Measurements from ENCODE around the gene SMIM13.

SMIM13 gene

GRCh38 chr6:11130605-11131004, 37.0 kb downstream of the SMIM13 start:
- no peak for FAIRE-seq
- no peak for TF ChIP-seq POLR2A (IDR thresholded peaks at IDR 0.05; ENCODE audit: low read depth, low read length)
- no peak for TF ChIP-seq SPI1 (IDR thresholded peaks at IDR 0.05; ENCODE audit: low read depth, low read length)
- TF ChIP-seq POLR2AphosphoS5 (IDR thresholded peaks at IDR 0.05; ENCODE audit: low read depth, low read length) = no peak
- no peak for TF ChIP-seq POU2F2 (IDR thresholded peaks at IDR 0.05; ENCODE audit: low read depth, low read length)
- TF ChIP-seq TAF1 (IDR thresholded peaks at IDR 0.05; ENCODE audit: low read depth, low read length) = no peak
- TF ChIP-seq PAX5 (IDR thresholded peaks at IDR 0.05; ENCODE audit: insufficient read depth, low read length, severe bottlenecking) = no peak
- DNase-seq (ENCODE audit: insufficient read length, low spot score) = no peak

GRCh38 chr6:11132194-11132888, 38.7 kb downstream of the SMIM13 start:
- TF ChIP-seq POLR2A (IDR thresholded peaks at IDR 0.05; ENCODE audit: low read depth, low read length) = no peak
- no peak for TF ChIP-seq TAF1 (IDR thresholded peaks at IDR 0.05; ENCODE audit: low read depth, low read length)
- no peak for TF ChIP-seq POU2F2 (IDR thresholded peaks at IDR 0.05; ENCODE audit: low read depth, low read length)
- TF ChIP-seq SPI1 (IDR thresholded peaks at IDR 0.05; ENCODE audit: low read depth, low read length) = no peak
- TF ChIP-seq POLR2AphosphoS5 (IDR thresholded peaks at IDR 0.05; ENCODE audit: low read depth, low read length) = no peak
- no peak for TF ChIP-seq PAX5 (IDR thresholded peaks at IDR 0.05; ENCODE audit: insufficient read depth, low read length, severe bottlenecking)
- DNase-seq (ENCODE audit: insufficient read length, low spot score) (no peak), FAIRE-seq (no peak)

GRCh38 chr6:11133281-11133680, 39.6 kb downstream of the SMIM13 start:
- no peak for FAIRE-seq
- no peak for DNase-seq (ENCODE audit: insufficient read length, low spot score)
- TF ChIP-seq SPI1 (IDR thresholded peaks at IDR 0.05; ENCODE audit: low read depth, low read length) (no peak), POLR2AphosphoS5 (IDR thresholded peaks at IDR 0.05; ENCODE audit: low read depth, low read length) (no peak), POLR2A (IDR thresholded peaks at IDR 0.05; ENCODE audit: low read depth, low read length) (no peak), POU2F2 (IDR thresholded peaks at IDR 0.05; ENCODE audit: low read depth, low read length) (no peak), PAX5 (IDR thresholded peaks at IDR 0.05; ENCODE audit: insufficient read depth, low read length, severe bottlenecking) (no peak), TAF1 (IDR thresholded peaks at IDR 0.05; ENCODE audit: low read depth, low read length) (no peak)

DNA sequence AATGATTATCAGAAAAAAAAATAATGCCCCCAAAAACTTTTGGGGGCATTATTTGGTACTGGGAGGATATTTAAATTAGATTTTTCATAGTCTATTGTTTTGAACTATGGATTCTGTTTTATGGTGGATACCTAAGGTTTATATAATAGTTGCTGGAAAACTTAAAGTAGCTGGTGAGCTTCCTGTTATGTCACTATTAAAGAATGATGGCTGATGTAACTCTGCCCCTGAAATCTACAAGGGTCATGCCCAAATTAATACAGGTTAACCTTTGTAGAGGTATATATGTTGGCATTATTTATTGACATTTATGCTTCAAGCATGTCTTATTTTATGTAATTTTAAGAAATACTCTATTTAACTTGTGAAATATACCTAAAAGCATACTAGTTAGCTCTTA, 43.2 kb downstream of the SMIM13 start:
- FAIRE-seq = no peak
- TF ChIP-seq SPI1 (IDR thresholded peaks at IDR 0.05; ENCODE audit: low read depth, low read length) (no peak), TAF1 (IDR thresholded peaks at IDR 0.05; ENCODE audit: low read depth, low read length) (no peak), POU2F2 (IDR thresholded peaks at IDR 0.05; ENCODE audit: low read depth, low read length) (no peak), POLR2AphosphoS5 (IDR thresholded peaks at IDR 0.05; ENCODE audit: low read depth, low read length) (no peak), PAX5 (IDR thresholded peaks at IDR 0.05; ENCODE audit: insufficient read depth, low read length, severe bottlenecking) (no peak), POLR2A (IDR thresholded peaks at IDR 0.05; ENCODE audit: low read depth, low read length) (no peak)
- DNase-seq (ENCODE audit: insufficient read length, low spot score) = no peak

GRCh38 chr6:11139051-11139960, 45.7 kb downstream of the SMIM13 start:
- TF ChIP-seq PAX5 (IDR thresholded peaks at IDR 0.05; ENCODE audit: insufficient read depth, low read length, severe bottlenecking) (no peak), POU2F2 (IDR thresholded peaks at IDR 0.05; ENCODE audit: low read depth, low read length) (no peak), TAF1 (IDR thresholded peaks at IDR 0.05; ENCODE audit: low read depth, low read length) (no peak), SPI1 (IDR thresholded peaks at IDR 0.05; ENCODE audit: low read depth, low read length) (no peak; the same call in 1 of the 2 replicates), POLR2AphosphoS5 (IDR thresholded peaks at IDR 0.05; ENCODE audit: low read depth, low read length) (no peak)
- DNase-seq (ENCODE audit: insufficient read length, low spot score) = no peak
- peak; percentile 71 for FAIRE-seq

GRCh38 chr6:11140056-11140455, 46.4 kb downstream of the SMIM13 start:
- DNase-seq (ENCODE audit: insufficient read length, low spot score) = no peak
- no peak for FAIRE-seq
- TF ChIP-seq PAX5 (IDR thresholded peaks at IDR 0.05; ENCODE audit: insufficient read depth, low read length, severe bottlenecking) (no peak), POLR2A (IDR thresholded peaks at IDR 0.05; ENCODE audit: low read depth, low read length) (no peak), POLR2AphosphoS5 (IDR thresholded peaks at IDR 0.05; ENCODE audit: low read depth, low read length) (no peak), TAF1 (IDR thresholded peaks at IDR 0.05; ENCODE audit: low read depth, low read length) (no peak), SPI1 (IDR thresholded peaks at IDR 0.05; ENCODE audit: low read depth, low read length) (no peak), POU2F2 (IDR thresholded peaks at IDR 0.05; ENCODE audit: low read depth, low read length) (no peak)

DNA sequence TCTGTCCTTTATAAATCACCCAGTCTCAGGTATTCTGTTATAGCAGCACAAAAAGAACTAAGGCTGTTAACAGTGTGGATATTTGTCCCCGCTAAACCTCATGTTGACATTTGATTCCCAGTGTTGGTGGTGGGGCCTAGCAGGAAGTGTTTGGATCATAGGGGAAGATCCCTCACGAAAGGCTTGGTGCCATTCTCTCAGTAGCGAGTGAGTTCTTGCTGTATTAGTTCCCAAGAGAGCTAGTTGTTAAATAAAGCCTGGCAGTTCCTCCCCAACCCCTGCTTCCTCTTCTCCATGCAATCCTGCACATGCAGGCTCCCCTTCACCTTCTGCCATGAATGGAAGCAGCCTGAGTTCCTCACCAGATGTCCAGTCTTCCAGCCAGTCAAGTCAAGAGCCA, 47.7 kb downstream of the SMIM13 start:
- DNase-seq (ENCODE audit: insufficient read length, low spot score) (no peak), FAIRE-seq (no peak)
- TF ChIP-seq TAF1 (IDR thresholded peaks at IDR 0.05; ENCODE audit: low read depth, low read length) = no peak
- TF ChIP-seq POLR2A (IDR thresholded peaks at IDR 0.05; ENCODE audit: low read depth, low read length) = no peak
- no peak for TF ChIP-seq PAX5 (IDR thresholded peaks at IDR 0.05; ENCODE audit: insufficient read depth, low read length, severe bottlenecking)
- TF ChIP-seq POU2F2 (IDR thresholded peaks at IDR 0.05; ENCODE audit: low read depth, low read length) = no peak
- TF ChIP-seq SPI1 (IDR thresholded peaks at IDR 0.05; ENCODE audit: low read depth, low read length) = no peak
- TF ChIP-seq POLR2AphosphoS5 (IDR thresholded peaks at IDR 0.05; ENCODE audit: low read depth, low read length) = no peak

DNA sequence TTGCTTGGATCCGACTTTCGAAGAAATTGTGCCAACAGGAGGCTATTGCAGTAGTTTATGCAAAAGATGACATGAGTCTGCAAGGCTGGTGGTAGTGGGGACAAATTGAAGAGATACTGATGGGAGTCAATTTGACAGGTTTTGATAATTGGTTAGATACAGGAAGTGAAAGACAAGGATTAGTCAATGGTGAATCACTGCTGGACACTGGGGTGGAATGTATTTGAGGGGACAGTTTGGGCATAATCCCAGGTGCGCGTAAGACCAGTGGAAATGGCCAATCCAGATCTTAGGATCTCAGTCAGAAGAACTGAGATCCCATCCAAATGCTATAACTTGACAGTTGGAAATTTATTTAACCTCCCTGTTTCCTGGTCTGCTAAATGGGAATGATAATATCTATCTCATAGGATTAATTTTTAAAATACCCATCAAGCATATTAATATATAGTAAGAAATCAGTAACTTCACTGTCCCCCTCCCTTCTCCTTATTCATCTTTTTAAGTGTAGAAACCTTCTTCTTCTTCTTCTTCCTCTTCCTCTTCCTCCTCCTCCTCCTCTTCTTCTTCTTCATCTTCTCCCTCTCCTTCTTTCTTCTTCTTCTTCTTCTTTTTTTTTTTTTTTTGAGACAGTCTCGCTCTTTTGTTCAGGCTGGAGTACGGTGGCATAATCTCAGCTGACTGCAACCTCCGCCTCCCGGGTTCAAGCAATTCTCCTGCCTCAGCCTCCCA, 48.8 kb downstream of the SMIM13 start:
- TF ChIP-seq POLR2A (IDR thresholded peaks at IDR 0.05; ENCODE audit: low read depth, low read length) (no peak), PAX5 (IDR thresholded peaks at IDR 0.05; ENCODE audit: insufficient read depth, low read length, severe bottlenecking) (no peak), POU2F2 (IDR thresholded peaks at IDR 0.05; ENCODE audit: low read depth, low read length) (no peak), SPI1 (IDR thresholded peaks at IDR 0.05; ENCODE audit: low read depth, low read length) (peak; percentile 69)
- DNase-seq (ENCODE audit: insufficient read length, low spot score) = no peak
- no peak for FAIRE-seq

All from GM12891 (cell line).